ENCODE results near the gene SBF1.

DNA sequence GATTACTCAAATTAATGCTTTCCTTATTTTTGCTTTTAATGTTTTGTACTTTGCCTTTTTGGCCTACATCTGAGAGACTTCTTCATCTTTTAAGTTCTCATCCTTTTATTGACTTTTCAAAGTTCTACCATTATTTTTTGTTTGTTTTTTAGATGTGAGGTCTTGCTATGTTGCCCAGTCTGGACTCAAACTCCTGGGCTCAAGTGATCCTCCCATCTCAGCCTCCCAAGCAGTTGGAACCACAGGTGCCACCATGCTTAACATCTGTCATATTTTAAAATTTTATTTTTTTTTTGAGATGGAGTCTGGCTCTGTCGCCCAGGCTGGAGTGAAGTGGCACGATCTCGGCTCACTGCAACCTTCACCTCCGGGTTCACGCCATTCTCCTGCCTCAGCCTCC, 73.9 kb downstream of the SBF1 start:
- TF ChIP-seq, protein P1, sequence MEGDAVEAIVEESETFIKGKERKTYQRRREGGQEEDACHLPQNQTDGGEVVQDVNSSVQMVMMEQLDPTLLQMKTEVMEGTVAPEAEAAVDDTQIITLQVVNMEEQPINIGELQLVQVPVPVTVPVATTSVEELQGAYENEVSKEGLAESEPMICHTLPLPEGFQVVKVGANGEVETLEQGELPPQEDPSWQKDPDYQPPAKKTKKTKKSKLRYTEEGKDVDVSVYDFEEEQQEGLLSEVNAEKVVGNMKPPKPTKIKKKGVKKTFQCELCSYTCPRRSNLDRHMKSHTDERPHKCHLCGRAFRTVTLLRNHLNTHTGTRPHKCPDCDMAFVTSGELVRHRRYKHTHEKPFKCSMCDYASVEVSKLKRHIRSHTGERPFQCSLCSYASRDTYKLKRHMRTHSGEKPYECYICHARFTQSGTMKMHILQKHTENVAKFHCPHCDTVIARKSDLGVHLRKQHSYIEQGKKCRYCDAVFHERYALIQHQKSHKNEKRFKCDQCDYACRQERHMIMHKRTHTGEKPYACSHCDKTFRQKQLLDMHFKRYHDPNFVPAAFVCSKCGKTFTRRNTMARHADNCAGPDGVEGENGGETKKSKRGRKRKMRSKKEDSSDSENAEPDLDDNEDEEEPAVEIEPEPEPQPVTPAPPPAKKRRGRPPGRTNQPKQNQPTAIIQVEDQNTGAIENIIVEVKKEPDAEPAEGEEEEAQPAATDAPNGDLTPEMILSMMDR (IDR thresholded peaks at IDR 0.05): no peak
- TF ChIP-seq POLR2AphosphoS5 (IDR thresholded peaks at IDR 0.05): no peak

All from sigmoid colon (tissue), 4 donors.